ENCODE data around the gene LRIG1. TPM values are rescaled to one million over a fixed set of nuclear protein-coding genes. Genes with fewer than 3 reads are reported as not detected.

LRIG1 gene
- total RNA-seq, 3 donors from 2014 or later, result 42.0 to 63.0 (median 43.9) TPM

GRCh38 chr3:66344848-66345578 lies 155.8 kb downstream of the LRIG1 start:
- ATAC-seq, result no peak
- H3K9me3 Mint-ChIP-seq, result no peaks in the 10 kb centered on the region
- peaks cover 9% of the 10 kb centered on the region for H3K4me1 Mint-ChIP-seq (ENCODE audit: low read depth)
- DNase-seq, result no peak
- no peaks in the 10 kb centered on the region for H3K27me3 Mint-ChIP-seq (ENCODE audit: low read depth)
- peaks cover 25% of the 10 kb centered on the region for H3K36me3 Mint-ChIP-seq (ENCODE audit: insufficient read depth)
- H3K4me3 Mint-ChIP-seq, result no peak overlapping the region

DNA sequence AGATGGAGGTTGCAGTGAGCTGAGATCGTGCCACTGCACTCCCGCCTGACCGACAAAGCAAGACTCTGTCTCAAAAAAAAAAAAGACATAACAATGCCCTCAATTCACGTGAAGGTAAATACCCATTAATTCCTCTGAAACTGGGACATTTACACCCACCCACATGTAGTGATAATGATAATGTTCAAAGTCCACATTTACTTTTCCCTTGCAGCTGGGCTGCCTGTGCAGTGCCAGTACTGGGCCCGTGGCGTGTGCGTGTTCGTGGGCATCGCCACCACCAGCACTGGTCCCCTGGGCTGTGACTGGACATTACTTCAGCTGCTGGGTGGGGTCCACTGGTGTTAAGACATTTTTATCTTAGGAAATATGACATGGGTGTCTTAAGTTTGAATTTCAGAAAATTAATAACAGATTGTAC lies 156.4 kb downstream of the LRIG1 start:
- Mint-ChIP-seq H3K9me3 (no peaks in the 10 kb centered on the region), H3K4me3 (no peak overlapping the region), H3K4me1 (ENCODE audit: low read depth) (peaks cover 9% of the 10 kb centered on the region), H3K36me3 (ENCODE audit: insufficient read depth) (peaks cover 25% of the 10 kb centered on the region), H3K27me3 (ENCODE audit: low read depth) (no peaks in the 10 kb centered on the region)
- no peak for DNase-seq
- ATAC-seq, result no peak

- no peaks in the 10 kb centered on the region for H3K27me3 Mint-ChIP-seq (ENCODE audit: low read depth)
- DNase-seq (no peak), ATAC-seq (no peak)
- H3K4me1 Mint-ChIP-seq (ENCODE audit: low read depth), result peaks cover 13% of the 10 kb centered on the region
- H3K4me3 Mint-ChIP-seq, result no peak overlapping the region
- peaks cover 19% of the 10 kb centered on the region for H3K36me3 Mint-ChIP-seq (ENCODE audit: insufficient read depth)
- H3K9me3 Mint-ChIP-seq, result no peaks in the 10 kb centered on the region
These were observed 158.0 kb downstream of the LRIG1 start for GRCh38 chr3:66342717-66343356.

DNA sequence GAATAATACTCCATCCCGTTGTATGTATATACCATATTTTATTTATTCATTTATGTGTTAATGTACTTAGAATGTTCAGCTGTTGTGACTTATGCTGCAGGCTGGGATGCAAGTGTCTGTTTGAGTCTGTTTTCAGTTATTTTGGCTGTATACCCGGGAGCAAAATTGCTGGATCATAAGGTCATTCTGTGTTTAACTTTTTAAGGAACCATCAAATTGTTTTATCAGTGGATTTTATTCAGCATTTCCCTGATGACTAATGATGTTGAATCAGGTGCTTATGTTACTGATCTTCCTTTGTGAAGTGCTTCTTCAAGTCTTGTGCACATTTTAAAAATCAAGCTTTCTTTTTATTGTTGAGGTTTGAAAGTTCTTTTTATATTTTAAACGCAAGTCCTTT lies 161.9 kb downstream of the LRIG1 start:
- H3K27me3 Mint-ChIP-seq (ENCODE audit: low read depth), result no peaks in the 10 kb centered on the region
- ATAC-seq (no peak), DNase-seq (no peak)
- H3K9me3 Mint-ChIP-seq, result no peaks in the 10 kb centered on the region
- no peaks in the 10 kb centered on the region for H3K36me3 Mint-ChIP-seq (ENCODE audit: insufficient read depth)
- no peak overlapping the region for H3K4me3 Mint-ChIP-seq
- peaks cover 21% of the 10 kb centered on the region for H3K4me1 Mint-ChIP-seq (ENCODE audit: low read depth)

- Mint-ChIP-seq H3K4me1 (ENCODE audit: low read depth) (peaks cover 25% of the 10 kb centered on the region), H3K4me3 (no peak overlapping the region), H3K36me3 (ENCODE audit: insufficient read depth) (peaks cover 6% of the 10 kb centered on the region), H3K27me3 (ENCODE audit: low read depth) (no peaks in the 10 kb centered on the region), H3K9me3 (no peaks in the 10 kb centered on the region)
- ATAC-seq, result no peak
- DNase-seq, result no peak
These were observed 164.5 kb downstream of the LRIG1 start for GRCh38 chr3:66336333-66336766.

- DNase-seq (no peak), ATAC-seq (no peak)
- Mint-ChIP-seq H3K9me3 (no peaks in the 10 kb centered on the region), H3K4me1 (ENCODE audit: low read depth) (peaks cover 25% of the 10 kb centered on the region), H3K36me3 (ENCODE audit: insufficient read depth) (peaks cover 6% of the 10 kb centered on the region), H3K4me3 (no peak overlapping the region), H3K27me3 (ENCODE audit: low read depth) (no peaks in the 10 kb centered on the region)
These were observed 165.2 kb downstream of the LRIG1 start for GRCh38 chr3:66335671-66336070.
